ENCODE measurements around the gene TM9SF1.

The TM9SF1 gene, protein sequence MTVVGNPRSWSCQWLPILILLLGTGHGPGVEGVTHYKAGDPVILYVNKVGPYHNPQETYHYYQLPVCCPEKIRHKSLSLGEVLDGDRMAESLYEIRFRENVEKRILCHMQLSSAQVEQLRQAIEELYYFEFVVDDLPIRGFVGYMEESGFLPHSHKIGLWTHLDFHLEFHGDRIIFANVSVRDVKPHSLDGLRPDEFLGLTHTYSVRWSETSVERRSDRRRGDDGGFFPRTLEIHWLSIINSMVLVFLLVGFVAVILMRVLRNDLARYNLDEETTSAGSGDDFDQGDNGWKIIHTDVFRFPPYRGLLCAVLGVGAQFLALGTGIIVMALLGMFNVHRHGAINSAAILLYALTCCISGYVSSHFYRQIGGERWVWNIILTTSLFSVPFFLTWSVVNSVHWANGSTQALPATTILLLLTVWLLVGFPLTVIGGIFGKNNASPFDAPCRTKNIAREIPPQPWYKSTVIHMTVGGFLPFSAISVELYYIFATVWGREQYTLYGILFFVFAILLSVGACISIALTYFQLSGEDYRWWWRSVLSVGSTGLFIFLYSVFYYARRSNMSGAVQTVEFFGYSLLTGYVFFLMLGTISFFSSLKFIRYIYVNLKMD

DNA sequence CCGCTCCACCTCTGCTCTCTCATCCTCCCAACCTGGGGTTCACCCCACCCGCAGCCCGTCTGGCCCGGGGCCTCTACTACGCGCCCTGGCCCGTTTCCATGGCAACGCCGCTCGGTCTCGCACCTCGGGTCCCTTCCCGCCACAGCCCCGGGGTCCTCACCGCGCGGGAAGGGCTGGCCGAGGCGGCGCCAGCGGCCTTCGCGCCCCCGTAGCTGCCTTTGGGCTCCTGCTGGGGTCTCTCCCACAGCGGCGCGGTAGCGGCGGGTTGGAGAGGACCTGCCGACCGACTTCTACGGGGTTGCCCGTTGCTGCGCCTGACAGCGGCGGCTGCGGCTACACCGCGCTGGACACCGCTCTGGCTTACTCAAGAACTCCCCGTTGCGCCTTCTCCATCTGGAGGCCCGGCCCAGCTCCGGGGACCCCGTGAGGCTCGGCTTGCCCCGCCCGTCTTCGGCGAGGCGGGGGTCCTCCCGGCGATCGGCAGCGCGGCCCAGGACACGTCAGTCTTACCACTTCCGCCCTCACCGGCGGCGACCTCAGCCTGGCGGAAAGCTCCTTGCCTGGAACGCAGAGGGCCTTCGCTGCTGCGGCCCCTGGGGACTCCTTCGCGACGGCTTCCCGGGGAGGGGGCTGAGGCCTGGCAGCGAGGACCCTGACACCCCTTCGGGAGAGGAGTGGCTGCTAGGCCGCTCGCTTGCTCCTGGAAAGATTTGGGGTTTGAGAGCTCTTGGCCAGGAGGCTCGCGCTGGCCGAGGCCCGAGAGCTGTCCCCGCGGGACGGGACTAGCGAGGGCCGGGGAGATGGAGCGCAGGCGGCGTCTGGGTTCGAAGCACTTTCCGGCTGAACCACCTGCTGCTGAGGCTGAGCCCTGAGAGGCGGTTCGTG lies at the start of gene TM9SF1:
TM9SF1 (minus strand) TSS at position 256 of the 885 bp plus-strand sequence. CDS start 422 bp downstream, outside the sequence.
- DNase-seq = peak; percentile 86

DNA sequence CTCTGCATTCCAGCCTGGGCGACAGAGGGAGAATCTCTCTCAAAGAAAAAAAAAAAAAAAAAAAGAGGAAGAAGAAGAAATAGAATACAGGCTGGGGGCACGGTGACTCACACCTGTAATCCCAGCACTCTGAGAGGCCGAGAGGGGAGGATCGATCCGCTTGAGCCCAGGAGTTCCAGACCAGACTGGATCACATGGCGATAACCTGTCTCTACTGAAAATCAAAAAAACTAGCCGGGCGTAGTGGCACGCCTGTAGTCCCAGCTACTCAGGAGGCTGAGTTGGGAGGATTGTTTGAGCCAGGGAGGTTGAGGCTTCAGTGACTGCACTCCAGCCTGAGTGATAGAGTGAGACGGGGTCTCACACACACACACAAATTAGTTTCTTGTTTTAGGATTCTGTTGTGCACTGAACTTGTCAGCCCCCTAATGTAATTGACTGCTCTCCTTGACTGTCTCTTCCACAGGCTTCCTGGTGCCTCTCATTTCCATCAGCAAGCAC lies 48.1 kb upstream of the TM9SF1 start:
- no peak for DNase-seq

DNA sequence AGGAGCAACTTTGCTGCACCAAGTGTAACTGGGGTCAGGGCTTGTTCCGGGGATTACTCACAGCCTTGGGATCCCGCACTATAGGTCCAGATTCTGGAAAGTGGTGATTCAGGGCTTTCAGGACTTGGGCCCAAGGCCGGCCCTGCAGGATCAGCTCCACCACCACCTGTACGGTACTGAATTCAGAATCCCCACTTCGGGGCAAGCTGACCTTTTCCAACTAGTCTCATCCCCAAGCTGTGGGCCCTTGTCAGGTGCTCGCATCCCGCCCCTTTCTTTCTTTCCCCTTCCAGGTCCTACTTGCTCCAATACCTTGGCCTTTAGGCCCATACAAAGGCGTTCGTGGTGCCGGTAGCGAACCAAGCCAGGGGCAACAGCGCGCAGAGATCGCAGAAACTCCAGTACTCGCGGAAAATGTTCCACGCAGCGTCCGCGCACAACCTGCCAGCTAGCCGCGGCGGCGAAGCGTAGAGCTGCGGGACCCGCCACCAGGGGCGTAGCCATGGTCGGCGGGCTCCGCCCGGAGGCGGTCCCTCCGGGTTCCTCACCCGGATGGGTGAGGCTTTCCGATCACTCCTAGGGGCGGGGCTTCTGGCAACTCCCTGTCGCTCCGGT lies 46.7 kb upstream of the TM9SF1 start:
- DNase-seq = peak; percentile 94

DNA sequence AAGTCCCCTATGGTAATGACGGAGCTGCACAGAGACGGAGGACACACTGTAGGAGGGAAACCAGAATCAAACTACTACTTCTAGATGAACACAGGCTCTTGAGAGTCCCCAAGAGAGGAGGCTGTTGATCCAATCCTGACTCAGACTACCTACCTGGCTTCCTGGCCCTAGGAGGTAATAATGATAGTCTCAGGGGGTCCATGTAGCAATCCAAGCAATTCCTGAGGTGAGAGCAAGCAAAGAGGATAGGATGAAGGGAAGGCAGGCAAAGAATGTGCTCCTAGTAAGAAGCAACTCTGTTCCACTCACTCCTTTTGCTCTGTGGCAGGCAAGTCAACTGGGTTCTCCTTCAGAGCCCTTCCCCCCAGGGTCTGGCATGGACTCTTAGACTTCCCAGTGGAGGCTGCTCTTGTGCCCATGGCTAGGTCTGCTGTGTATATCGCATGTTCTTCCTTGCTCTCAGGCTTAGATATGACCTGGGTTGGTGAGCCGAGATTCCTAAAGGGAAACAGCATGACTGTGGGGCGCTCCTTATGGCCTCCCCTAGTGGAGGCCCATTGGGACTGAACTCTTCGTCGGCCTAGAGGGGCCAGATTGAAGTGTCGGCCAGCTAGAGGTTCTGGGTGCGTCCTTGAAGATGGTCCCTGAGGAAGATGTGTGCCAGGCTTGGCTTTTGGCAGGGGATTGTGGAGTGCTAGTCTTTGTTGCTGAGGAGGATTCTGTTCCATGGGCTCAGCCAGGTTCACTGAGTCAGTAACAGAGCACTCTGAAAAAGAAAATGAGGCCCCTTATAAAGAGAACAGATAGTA lies 45.1 kb upstream of the TM9SF1 start:
- DNase-seq = no peak

DNA sequence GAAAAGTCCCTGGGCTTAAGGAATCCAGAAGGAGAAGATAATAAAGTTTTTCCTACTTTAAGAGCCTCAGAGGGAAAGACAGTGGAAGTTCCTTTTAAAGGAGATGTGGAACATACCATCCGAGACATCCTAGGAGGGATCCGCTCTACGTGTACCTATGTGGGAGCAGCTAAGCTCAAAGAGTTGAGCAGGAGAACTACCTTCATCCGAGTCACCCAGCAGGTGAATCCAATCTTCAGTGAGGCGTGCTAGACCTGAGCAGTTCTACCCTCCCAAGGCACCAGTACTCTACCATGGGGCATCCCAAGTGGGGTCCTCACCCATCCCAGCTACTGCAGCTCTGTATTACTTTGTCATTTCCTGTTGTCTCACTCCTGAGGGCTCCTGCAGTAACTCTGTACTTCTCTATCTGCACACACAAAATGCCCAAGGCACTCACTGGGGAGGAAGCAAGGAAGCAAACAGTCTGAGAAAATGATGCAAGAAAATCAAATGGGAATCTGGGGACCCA lies 43.3 kb upstream of the TM9SF1 start:
- DNase-seq = no peak

DNA sequence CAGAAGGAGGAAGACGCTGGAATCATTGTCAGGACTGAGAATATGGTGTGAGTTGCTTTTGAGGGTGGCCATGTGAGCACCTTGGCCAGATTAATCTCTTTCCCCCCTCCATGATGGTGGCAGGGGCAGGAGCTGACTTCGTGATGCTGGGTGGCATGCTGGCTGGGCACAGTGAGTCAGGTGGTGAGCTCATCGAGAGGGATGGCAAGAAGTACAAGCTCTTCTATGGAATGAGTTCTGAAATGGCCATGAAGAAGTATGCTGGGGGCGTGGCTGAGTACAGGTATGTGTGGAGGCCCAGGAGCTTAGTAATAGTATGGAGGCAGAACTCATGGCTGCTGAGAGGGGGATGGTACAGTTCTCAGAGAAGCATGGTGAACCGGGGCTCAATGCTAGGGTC lies 42.9 kb upstream of the TM9SF1 start:
- no peak for DNase-seq

DNA sequence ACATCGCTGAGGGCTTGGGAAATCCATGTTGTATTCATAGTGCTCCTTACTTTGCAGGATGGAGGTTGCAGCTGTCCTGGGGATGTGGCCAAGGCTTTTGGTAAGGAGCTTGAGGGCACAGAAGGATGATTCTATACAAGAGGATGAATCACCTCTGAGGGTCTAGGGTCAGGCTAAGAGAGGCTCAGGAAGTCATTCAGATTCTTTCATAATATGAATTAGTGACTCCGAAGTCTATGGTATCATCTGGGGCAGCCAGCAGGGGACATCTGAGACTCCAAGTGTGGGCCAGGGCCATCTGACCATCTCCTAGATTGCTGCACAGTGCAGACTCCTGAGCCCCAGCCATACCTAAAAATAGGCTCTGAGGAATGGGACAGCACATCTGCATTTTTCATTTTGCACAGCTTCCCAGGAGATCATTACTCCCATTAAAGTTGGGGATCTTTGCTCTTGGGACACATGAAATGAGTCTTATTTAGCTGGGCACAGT lies 42.3 kb upstream of the TM9SF1 start:
- no peak for DNase-seq

DNA sequence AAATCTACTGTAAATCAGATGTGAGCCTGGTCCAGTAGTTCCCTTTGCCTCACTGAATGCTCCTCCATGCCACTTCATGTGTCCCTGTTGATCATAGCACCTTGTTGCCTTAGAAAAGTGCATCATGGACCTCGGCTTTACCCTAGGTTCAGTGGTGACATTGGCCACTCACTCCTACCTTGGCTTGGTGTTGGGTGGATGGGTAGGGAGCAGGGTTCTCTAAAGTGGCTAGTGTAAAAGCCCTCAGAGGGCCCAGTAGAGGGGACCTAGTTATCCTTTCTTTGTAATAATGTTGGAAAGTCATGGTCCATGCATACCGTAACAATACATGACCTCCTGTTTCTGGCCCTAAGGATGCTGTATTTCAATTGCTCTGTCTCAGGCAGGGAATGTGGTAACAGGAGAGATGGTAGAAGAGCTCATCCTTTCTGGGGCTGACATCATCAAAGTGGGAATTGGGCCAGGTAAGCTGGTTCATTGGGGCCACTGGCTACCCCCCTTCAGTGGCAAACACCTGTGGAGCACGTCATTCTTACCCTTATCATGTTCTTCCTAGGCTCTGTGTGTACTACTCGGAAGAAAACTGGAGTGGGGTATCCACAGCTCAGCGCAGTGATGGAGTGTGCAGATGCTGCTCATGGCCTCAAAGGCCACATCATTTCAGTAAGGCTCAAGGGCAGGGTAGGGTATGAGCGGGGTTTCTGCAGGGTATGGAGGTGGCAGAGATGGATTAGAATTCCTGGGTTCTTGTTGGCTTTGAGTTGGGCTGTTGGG lies 41.6 kb upstream of the TM9SF1 start:
- no peak for DNase-seq

DNA sequence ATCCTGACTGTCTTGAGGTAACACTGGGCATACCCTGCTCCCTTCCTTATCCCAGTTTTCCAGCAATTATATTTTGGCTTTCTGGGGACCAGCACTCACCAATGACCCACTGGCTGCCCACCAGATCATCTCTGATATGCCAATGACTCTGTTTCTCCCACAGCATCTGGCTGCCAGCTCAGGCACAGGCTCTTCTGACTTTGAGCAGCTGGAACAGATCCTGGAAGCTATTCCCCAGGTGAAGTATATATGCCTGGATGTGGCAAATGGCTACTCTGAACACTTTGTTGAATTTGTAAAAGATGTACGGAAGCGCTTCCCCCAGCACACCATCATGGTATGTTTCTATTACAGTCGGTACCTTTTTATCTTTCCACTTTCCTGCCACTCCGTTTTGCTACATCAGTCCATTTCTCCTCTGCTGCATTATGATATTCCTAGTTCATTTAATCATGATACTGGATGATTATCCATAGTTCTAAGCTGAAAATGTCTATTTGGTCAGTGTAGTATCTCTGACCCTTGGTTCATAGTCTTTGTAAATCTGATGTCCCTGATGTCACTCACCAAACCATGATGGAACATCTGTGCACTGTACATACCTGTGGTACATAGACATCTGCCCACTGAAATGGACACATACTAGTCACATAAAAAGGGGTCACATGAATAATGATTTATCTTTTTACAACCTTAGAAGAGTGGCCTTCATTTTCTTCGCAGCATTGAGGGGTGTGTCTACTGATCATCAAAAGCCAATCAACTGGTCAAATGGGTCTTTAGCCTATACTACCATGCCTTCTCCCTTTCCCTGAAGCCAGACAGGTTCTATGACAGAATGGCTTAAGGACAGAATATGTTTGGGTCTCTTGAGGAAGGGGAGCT lies 40.8 kb upstream of the TM9SF1 start:
- DNase-seq = no peak

DNA sequence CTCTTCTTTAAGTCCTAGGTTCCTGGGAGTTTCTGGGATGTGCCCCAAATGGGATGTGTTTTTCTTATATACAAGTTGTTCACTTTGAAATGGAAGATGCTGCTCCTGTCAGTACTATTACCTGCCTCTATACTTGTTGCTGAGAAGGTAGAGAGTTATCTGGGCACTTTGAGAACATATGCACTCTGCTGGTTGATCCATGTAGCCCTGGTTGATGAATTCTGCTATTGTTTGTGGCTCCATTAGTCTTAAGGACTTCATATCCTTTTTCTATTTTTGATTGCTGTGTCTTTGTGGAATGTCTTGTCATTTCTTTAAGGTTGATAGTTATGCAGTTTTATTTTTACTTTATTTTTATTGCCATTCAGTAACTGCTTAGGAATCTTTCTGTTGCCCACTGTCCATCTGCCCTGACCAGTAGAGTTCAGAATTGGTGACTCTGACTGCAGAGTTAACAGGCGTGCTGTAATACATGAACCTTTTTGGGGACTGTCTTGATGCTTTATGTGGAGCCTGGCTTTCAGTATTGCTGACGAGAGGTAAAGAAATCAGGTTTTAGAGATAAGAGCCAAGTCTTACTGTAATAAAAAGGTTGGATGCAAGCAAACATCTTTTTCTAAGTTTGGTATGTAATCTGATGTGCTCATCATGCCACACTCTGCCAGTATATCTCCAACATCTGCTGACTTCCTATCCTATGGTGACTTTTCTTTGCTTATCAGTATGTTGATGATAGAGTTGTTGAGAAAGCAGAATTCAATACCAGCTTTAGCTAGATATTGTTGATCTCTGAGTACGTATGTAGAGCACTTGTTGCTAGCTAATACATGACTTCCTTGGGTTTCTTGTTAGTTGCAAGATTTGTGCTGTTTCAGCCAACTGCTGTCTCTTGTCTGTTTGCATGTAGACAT lies 39.1 kb upstream of the TM9SF1 start:
- peak; percentile 18 for DNase-seq

DNA sequence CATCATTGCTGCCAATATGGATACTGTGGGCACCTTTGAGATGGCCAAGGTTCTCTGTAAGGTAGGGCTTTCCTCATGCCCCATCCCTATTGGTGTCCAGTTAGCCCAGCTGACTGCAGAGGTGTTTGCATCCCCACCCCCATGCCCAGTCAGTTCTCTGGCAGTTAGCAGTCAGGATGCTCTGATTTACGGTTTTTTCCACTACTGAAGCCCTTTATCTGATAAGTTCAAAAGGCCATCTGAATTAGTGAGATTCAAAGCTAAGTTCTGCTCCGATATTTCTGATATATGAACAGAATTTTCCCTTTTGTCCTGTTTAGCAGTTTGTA lies 38.3 kb upstream of the TM9SF1 start:
- DNase-seq = peak; percentile 25

DNA sequence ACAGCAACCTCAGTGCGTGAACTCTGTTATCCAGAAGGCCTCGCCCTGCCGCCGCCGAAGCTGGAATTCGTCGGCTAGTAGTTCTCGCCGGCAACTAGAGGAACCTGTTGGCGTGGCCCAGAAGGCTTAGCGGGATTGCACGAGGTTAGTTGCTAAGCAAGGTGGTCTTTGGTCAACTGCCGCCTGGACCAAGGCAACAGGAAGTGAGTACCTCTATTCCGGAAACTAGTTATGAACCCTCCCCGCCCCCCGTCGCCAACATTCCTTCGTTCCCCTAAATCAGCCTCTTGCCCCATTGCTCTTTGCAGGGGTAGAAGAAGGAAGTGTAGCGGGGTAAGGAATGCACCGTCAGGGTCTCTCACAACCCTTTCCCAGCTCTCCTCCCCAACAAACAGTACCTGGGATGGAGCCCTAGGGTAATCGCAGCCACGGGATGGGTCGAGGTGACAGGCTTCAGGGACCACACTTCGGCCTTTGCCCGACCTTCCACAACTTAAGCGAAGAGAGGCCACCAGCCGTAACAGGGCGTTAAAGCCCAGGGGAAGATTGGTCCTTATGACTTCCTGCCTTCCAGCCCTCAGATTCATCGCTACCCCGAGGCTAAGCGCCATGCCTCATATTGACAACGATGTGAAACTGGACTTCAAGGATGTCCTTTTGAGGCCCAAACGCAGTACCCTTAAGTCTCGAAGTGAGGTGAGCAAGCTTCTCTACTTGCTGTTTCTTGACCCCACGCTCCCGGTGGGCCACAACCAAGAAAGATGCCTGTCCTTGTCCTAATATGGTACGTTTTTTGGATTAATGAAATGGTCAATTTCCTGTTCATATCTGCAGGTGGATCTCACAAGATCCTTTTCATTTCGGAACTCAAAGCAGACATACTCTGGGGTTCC lies 37.6 kb upstream of the TM9SF1 start, which contains the start of gene GMPR2:
GMPR2 (plus strand) TSS at position 285 of the 893 bp plus-strand sequence; CDS start at position 610, 325 bp downstream.
- no peak for DNase-seq

DNA sequence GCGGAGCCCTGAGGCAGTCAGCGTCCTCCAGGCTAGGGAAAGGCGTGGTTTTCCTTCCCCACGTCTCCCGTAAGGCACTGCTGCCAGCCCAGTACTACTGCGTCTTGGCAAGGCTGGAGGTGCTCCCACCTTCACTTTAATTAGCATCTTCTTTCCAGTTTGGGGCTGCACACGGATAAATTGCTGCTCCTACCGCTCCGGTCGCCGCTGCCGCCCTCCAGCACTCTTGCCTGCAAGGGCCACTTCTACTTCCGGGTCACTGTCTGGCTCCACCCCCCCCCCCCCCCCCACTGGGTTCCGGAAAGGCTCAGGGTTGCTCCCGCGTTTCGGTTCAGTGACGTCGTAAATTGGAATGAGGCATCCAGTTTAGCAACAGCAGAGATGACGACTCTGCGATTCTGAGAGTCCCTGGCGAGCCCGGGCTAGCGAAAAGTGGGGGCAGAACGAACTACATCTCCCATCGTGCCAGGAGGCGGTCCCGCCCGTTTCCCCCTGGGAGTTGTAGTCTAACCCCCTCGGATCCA lies 36.9 kb upstream of the TM9SF1 start, which contains the start of gene NEDD8:
NEDD8 (minus strand) TSS at position 247 of the 524 bp plus-strand sequence; CDS start at position 147, 100 bp downstream.
- DNase-seq = peak; percentile 94

DNA sequence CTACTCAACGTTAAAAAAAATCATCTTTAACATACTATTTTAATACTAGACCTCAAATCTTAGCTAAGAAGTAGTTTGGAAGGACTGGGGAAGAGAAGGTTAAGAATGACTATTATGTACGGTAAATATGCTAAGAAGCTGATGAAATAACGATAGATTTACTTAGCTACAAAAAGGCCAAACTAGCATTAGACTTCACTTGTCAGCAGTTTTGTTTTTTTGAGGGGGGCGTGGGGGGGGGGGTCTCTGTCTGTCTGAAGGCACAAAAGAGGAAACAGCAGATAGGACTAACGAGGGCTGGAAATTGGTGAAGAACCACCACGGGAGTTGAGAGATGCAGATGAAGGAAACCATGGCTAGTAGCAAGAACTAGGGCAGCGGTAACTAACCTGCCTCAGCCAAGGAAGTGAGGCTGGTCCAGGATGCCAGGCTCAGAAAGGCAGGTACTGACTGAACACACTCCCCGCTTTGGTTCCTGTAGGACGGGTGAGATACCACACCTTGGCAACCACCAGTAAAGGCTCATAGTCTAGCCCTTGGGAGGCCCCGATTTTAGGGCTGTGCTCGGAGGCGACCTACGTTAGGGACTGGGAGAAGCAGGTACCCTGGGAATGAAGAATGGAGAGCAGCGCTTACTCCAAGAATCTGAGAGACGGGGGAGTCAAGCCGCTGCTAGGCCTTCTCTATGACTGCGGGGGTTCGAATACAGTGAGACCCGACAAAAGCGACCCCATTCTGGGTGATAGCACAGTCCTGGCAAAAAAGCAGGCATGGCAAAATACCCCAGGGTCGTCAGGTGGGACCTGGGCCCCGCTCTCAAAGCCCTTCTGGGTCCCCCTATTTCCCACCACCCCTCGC lies 36.3 kb upstream of the TM9SF1 start:
- peak; percentile 39 for DNase-seq

DNA sequence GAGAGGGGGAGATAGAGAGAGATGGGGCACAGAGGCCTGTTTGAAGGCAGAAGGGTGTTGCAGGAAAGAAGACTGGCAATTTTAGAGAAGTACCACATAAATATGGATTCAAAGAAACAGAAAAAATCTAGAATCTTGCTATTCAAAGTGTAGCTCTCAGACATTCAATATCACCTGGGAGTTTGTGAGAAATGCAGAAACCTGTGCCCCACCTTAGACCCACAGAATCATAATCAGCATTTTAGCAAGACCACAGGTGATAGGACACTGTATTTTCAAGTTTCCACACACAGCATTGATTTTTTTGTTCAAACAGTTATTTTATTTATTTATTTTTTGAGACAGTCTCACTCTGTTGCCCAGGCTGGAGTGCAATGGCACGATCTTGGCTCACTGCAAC lies 33.7 kb upstream of the TM9SF1 start:
- no peak for DNase-seq

DNA sequence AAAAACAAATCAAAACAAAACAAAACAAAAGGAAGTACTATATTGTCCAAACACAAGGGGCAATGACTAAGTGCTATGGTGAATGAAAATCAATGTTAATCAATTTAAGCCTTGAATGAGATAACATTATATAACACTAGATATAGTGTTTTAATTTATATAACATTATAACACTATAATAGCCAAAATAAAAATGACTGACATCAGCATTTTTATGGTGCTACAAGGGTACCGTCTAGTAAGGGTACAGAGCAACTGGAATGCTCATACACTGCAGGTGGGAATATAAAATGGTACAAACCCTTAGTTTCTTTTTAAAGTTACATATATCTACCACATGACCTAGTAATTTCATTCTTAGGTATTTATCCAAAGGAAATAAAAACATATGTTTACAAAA lies 31.2 kb upstream of the TM9SF1 start:
- DNase-seq = no peak

All from hematopoietic multipotent progenitor cell treated with erythropoietin and hydrocortisone succinate and interleukin-3 and kit ligand, for 8 days (in vitro differentiated cells).